GF-D8 (cell line): Measurements from ENCODE around the gene CDC42SE2.

Experiments used
- DNase-seq: peaks from one replicate; lab custom pipeline; 2025; lab: John Stamatoyannopoulos, UW

The CDC42SE2 gene

GRCh38 chr5:131441184-131441583 is 177.3 kb downstream of the CDC42SE2 start:
- DNase-seq: no peak
